IMR-90 (cell line): ENCODE data around the gene MEGF10. TPM values are rescaled to one million over a fixed set of nuclear protein-coding genes. Genes with fewer than 3 reads are reported as not detected.

Experiments
- ATAC-seq: fragments of 200-7000 bp; cut with Tn5 transposase; 2 replicates; pipeline ENCODE4 v1.9.1; 2020; ENCODE audit warnings: low read depth, mild to moderate bottlenecking, moderate library complexity
- BruUV-seq: library from RNA; stranded (reverse); fragments of 400-500 nt; replicated peaks from 2 replicates; lab custom pipeline; 2021; lab: Mats Ljungman, UMichigan
- CTCF ChIA-PET: fragments of 300-600 bp; formaldehyde crosslinking; extraction: SDS; loops from one replicate; lab custom pipeline; 2021; ENCODE audit warnings: antibody characterized with exemption; lab: Yijun Ruan, JAX
- POLR2A ChIA-PET: fragments of 300-600 bp; sonication (Branson Sonifier 250); formaldehyde crosslinking; loops from one replicate; lab custom pipeline; 2022; ENCODE audit warnings: antibody characterized with exemption; ENCODE audit not compliant: unreplicated experiment; lab: Charles Lee
- DNase-seq: peaks from one replicate; pipeline ENCODE4 v3.0.0; 2013
- H2AFZ ChIP-seq: replicated peaks from 2 replicates; pipeline ENCODE3; 2013; ENCODE audit warnings: low read length, mild to moderate bottlenecking; ENCODE audit not compliant: poor library complexity
- H2AK5ac ChIP-seq: 2 replicates; pipeline ENCODE4 v1.6.1; 2013; ENCODE audit warnings: low read depth, low read length, inconsistent platforms
- H2AK9ac ChIP-seq: replicated peaks from 2 replicates; pipeline ENCODE3; 2013; ENCODE audit warnings: mild to moderate bottlenecking, low read depth, low read length, moderate library complexity; ENCODE audit not compliant: poor library complexity
- H2BK120ac ChIP-seq: 2 replicates; pipeline ENCODE4 v1.6.1; 2013; ENCODE audit warnings: low read depth, low read length, inconsistent platforms
- H2BK15ac ChIP-seq: 3 replicates; pipeline ENCODE4 v1.6.1; 2013; ENCODE audit warnings: low read depth, low read length, inconsistent platforms
- H2BK20ac ChIP-seq: 2 replicates; pipeline ENCODE4 v1.6.1; 2013; ENCODE audit warnings: low read depth, mild to moderate bottlenecking, inconsistent platforms, low read length, moderate library complexity
- H2BK5ac ChIP-seq: 2 replicates; pipeline ENCODE4 v1.6.1; 2013; ENCODE audit warnings: mild to moderate bottlenecking, low read depth, low read length, inconsistent platforms; ENCODE audit not compliant: poor library complexity, severe bottlenecking
- H3K14ac ChIP-seq: replicated peaks from 2 replicates; pipeline ENCODE4 v1.6.1; 2013; ENCODE audit warnings: low read depth, low read length, inconsistent platforms
- H3K18ac ChIP-seq: 2 replicates; pipeline ENCODE4 v1.6.1; 2013; ENCODE audit warnings: low read depth, low read length, control low read depth
- H3K23ac ChIP-seq: 2 replicates; pipeline ENCODE4 v1.6.1; 2013; ENCODE audit warnings: low read depth, low read length, inconsistent platforms
- H3K27ac ChIP-seq: 2 replicates; pipeline ENCODE4 v1.5.1; 2013; ENCODE audit warnings: mild to moderate bottlenecking, control low read depth, low read length; ENCODE audit not compliant: insufficient read depth
- H3K27me3 ChIP-seq: 2 replicates; pipeline ENCODE4 v1.6.1; 2013; ENCODE audit warnings: low read length; ENCODE audit not compliant: control insufficient read depth, insufficient read depth
- H3K36me3 ChIP-seq: 2 replicates; pipeline ENCODE4 v1.6.1; 2013; ENCODE audit warnings: low read length, mixed read lengths; ENCODE audit not compliant: control insufficient read depth, insufficient read depth
- H3K4ac ChIP-seq: 2 replicates; pipeline ENCODE4 v1.6.1; 2013; ENCODE audit warnings: low read depth, low read length, inconsistent platforms
- H3K4me1 ChIP-seq: 2 replicates; pipeline ENCODE4 v1.6.1; 2013; ENCODE audit warnings: low read length, mixed read lengths; ENCODE audit not compliant: control insufficient read depth, insufficient read depth
- H3K4me2 ChIP-seq: 2 replicates; pipeline ENCODE4 v1.6.1; 2013; ENCODE audit warnings: low read depth, mild to moderate bottlenecking, control low read depth, low read length, moderate library complexity
- H3K4me3 ChIP-seq: 2 replicates; pipeline ENCODE4 v1.5.1; 2013; ENCODE audit warnings: low read depth, mild to moderate bottlenecking, control low read depth, low read length, moderate library complexity; ENCODE audit not compliant: insufficient read depth
- H3K56ac ChIP-seq: 2 replicates; pipeline ENCODE4 v1.6.1; 2013; ENCODE audit warnings: low read length, inconsistent platforms; ENCODE audit not compliant: insufficient read depth; ENCODE audit errors: extremely low read depth
- H3K79me1 ChIP-seq, 2 experiments: 2 replicates each; pipeline ENCODE4 v1.6.1; 2013; ENCODE audit warnings: low read length in 2 of 2, inconsistent platforms in 1 of 2, low read depth in 1 of 2
- H3K9ac ChIP-seq: 2 replicates; pipeline ENCODE4 v1.6.1; 2013; ENCODE audit warnings: low read depth, low read length, control low read depth
- H3K9me1 ChIP-seq: 2 replicates; pipeline ENCODE4 v1.6.1; 2013; ENCODE audit warnings: low read length, inconsistent platforms; ENCODE audit not compliant: insufficient read depth
- H3K9me3 ChIP-seq: 2 replicates; pipeline ENCODE4 v1.6.1; 2013; ENCODE audit warnings: low read length; ENCODE audit not compliant: control insufficient read depth, insufficient read depth
- H4K20me1 ChIP-seq: 2 replicates; pipeline ENCODE4 v1.6.1; 2013; ENCODE audit warnings: low read length, inconsistent platforms; ENCODE audit not compliant: insufficient read depth
- H4K5ac ChIP-seq: 2 replicates; pipeline ENCODE4 v1.6.1; 2013; ENCODE audit warnings: mild to moderate bottlenecking, low read depth, low read length, control low read depth
- H4K8ac ChIP-seq, 2 experiments: 2 replicates each; pipeline ENCODE4 v1.6.1; 2013; ENCODE audit warnings: low read depth in 2 of 2, low read length in 2 of 2, control low read depth in 1 of 2, inconsistent platforms in 1 of 2
- H4K91ac ChIP-seq: 2 replicates; pipeline ENCODE4 v1.6.1; 2013; ENCODE audit warnings: low read depth, low read length, inconsistent platforms; ENCODE audit not compliant: insufficient read depth
- BHLHE40 ChIP-seq: fragments of 150-350 bp; IDR thresholded peaks from 2 replicates; pipeline ENCODE4 v1.6.1; 2016; ENCODE audit warnings: mild to moderate bottlenecking, low read depth, low read length
- CEBPB ChIP-seq: IDR thresholded peaks from 2 replicates; pipeline ENCODE4 v1.6.1; 2012; ENCODE audit warnings: low read depth, low read length, improper control_type of control experiment
- CTCF ChIP-seq: conservative IDR thresholded peaks from 2 replicates; pipeline ENCODE4 v1.5.1; 2012; ENCODE audit warnings: mild to moderate bottlenecking, low read depth, low read length, improper control_type of control experiment
- ELK1 ChIP-seq: fragments of 150-350 bp; IDR thresholded peaks from 2 replicates; pipeline ENCODE4 v1.6.1; 2016; ENCODE audit warnings: low read depth, mild to moderate bottlenecking, low read length, moderate library complexity, borderline replicate concordance
- FOS ChIP-seq: fragments of 150-350 bp; IDR thresholded peaks from 2 replicates; pipeline ENCODE4 v1.6.1; 2016; ENCODE audit warnings: low read depth, low read length
- MAFK ChIP-seq: IDR thresholded peaks from 2 replicates; pipeline ENCODE4 v1.6.1; 2012; ENCODE audit warnings: low read depth, low read length, improper control_type of control experiment
- MAZ ChIP-seq: IDR thresholded peaks from 2 replicates; pipeline ENCODE4 v1.6.1; 2012; ENCODE audit warnings: low read depth, mild to moderate bottlenecking, low read length, improper control_type of control experiment, moderate library complexity, borderline replicate concordance
- MXI1 ChIP-seq: IDR thresholded peaks from 2 replicates; pipeline ENCODE4 v1.6.1; 2012; ENCODE audit warnings: low read depth, mild to moderate bottlenecking, low read length, moderate library complexity, borderline replicate concordance
- POLR2A ChIP-seq: IDR thresholded peaks from 2 replicates; pipeline ENCODE4 v1.6.1; 2012; ENCODE audit warnings: mild to moderate bottlenecking, low read depth, low read length
- RAD21 ChIP-seq: IDR thresholded peaks from 2 replicates; pipeline ENCODE4 v1.6.1; 2012; ENCODE audit warnings: low read length, improper control_type of control experiment
- RCOR1 ChIP-seq: IDR thresholded peaks from 2 replicates; pipeline ENCODE4 v1.6.1; 2012; ENCODE audit warnings: mild to moderate bottlenecking, low read length, improper control_type of control experiment; ENCODE audit not compliant: insufficient replicate concordance
- RFX5 ChIP-seq: IDR thresholded peaks from 2 replicates; pipeline ENCODE4 v1.8.0; 2012; ENCODE audit warnings: low read depth, mild to moderate bottlenecking, low read length, moderate library complexity
- SMC3 ChIP-seq: fragments of 150-350 bp; IDR thresholded peaks from 2 replicates; pipeline ENCODE4 v1.6.1; 2016; ENCODE audit warnings: low read depth, mild to moderate bottlenecking, antibody characterized with exemption, low read length, moderate library complexity
- USF2 ChIP-seq: fragments of 150-350 bp; IDR thresholded peaks from 2 replicates; pipeline ENCODE4 v1.6.1; 2017; ENCODE audit warnings: mild to moderate bottlenecking, antibody characterized with exemption, low read length, low read depth
- WGBS, 2 experiments: methylation state at CpG; one replicate each; pipeline versions ENCODE4 v1.1.5 to v1.1.7; 2013; ENCODE audit warnings: missing lambda C conversion rate in 2 of 2; ENCODE audit not compliant: insufficient read length in 1 of 2; ENCODE audit errors: extremely low coverage in 2 of 2; 5-methylcytosine and 5-hydroxymethylcytosine counted together
- dilution Hi-C: fragments of 300-500 bp; cut with HindIII; formaldehyde crosslinking; loops from one replicate; pipeline ENCODE4 v1.14.3; 2018; ENCODE audit warnings: low sequenced_read_pairs; ENCODE audit not compliant: unreplicated experiment
- in situ Hi-C: fragments of 300-500 bp; cut with MboI; formaldehyde crosslinking; loops from 3 replicates; pipeline ENCODE4 v1.14.3; 2019; ENCODE audit warnings: low sequenced_read_pairs, inconsistent platforms, mixed read lengths
- intact Hi-C: fragments of 100-400 bp; cut with micrococcal nuclease; formaldehyde crosslinking; loops from 2 replicates; pipeline ENCODE4 v1.10.0; 2022
- polyA plus RNA-seq, 3 experiments: library from polyadenylated mRNA; depleted of rRNA; stranded (reverse); fragments of >200 nt; gene quantifications; 2 replicates each; pipeline ENCODE4 v1.2.3, GENCODE V29; 2012; ENCODE audit warnings: low replicate concordance in 1 of 3
- total RNA-seq: library from RNA; depleted of rRNA; stranded (reverse); fragments of >200 nt; gene quantifications from 2 replicates; pipeline ENCODE4 v1.2.3, GENCODE V29; 2012

MEGF10 gene
- total and polyA plus RNA-seq, 2 of the 4 experiments (the other 2 are of a cell fraction), result not detected

GRCh38 chr5:127320032-127320965 is 29.7 kb downstream of the MEGF10 start:
- CTCF ChIA-PET, result interaction anchor here (1.2 kb wide), 1 partner anchor 173 kb away, joined by 3 read pairs; no protein-coding TSS in a partner anchor
- H3K23ac ChIP-seq, result no peak overlapping the region
- in situ Hi-C loops (loop anchor here (10.0 kb wide), 1 partner anchor 465 kb away; no protein-coding TSS in a partner anchor), intact Hi-C loops (no loop called here), dilution Hi-C loops (no loop called here)
- H3K4me1 ChIP-seq, result no peaks in the 10 kb centered on the region
- no peak overlapping the region for H2AFZ ChIP-seq
- H3K4me3 ChIP-seq, result no peak overlapping the region
- H2AK9ac ChIP-seq, result no peak overlapping the region
- H4K91ac ChIP-seq, result no peak overlapping the region
- no peak overlapping the region for H3K14ac ChIP-seq
- H3K27ac ChIP-seq, result no peak overlapping the region
- no peaks in the 10 kb centered on the region for H3K9me3 ChIP-seq
- no CpG with 5 or more reads among the region's 5 CpGs for WGBS, 2 experiments
- no peak overlapping the region for H4K8ac ChIP-seq
- H3K4me2 ChIP-seq, result no peak overlapping the region
- H2BK15ac ChIP-seq, result no peak overlapping the region
- H2BK20ac ChIP-seq, result no peak overlapping the region
- H3K18ac ChIP-seq, result no peak overlapping the region
- no peaks in the 10 kb centered on the region for H3K79me1 ChIP-seq
- H3K4ac ChIP-seq, result no peak overlapping the region
- H4K20me1 ChIP-seq, result no peaks in the 10 kb centered on the region
- H4K5ac ChIP-seq, result no peak overlapping the region
- no peak for DNase-seq
- BruUV-seq, result no TSS peak
- H2BK5ac ChIP-seq, result no peak overlapping the region
- H3K9me1 ChIP-seq, result no peaks in the 10 kb centered on the region
- POLR2A ChIA-PET, result no interaction called here
- H3K27me3 ChIP-seq, result peaks cover 9% of the 10 kb centered on the region
- no peak overlapping the region for H3K9ac ChIP-seq
- no peak overlapping the region for H3K56ac ChIP-seq
- no peak for ATAC-seq
- no peak overlapping the region for H2BK120ac ChIP-seq
- no peak overlapping the region for H2AK5ac ChIP-seq
- no peaks in the 10 kb centered on the region for H3K36me3 ChIP-seq
- TF ChIP-seq CTCF, result no peak
- no peak for TF ChIP-seq USF2
- no peak for TF ChIP-seq ELK1
- no peak for TF ChIP-seq POLR2A
- no peak for TF ChIP-seq RCOR1
- no peak for TF ChIP-seq RFX5
- TF ChIP-seq BHLHE40, result no peak
- no peak for TF ChIP-seq MAFK
- TF ChIP-seq CEBPB, result no peak
- no peak for TF ChIP-seq FOS
- no peak for TF ChIP-seq MAZ
- no peak for TF ChIP-seq RAD21
- no peak for TF ChIP-seq MXI1
- no peak for TF ChIP-seq SMC3
